ENCODE results near the gene HCAR2.
"Not testable (repeated sequence)": the region's sequence is repeated elsewhere in the genome, so short reads cannot be mapped to it uniquely, and the experiment has no call there.

HCAR2 gene

GRCh38 chr12:122684297-122684813 lies 18.8 kb downstream of the HCAR2 start:
- TF ChIP-seq CTCF (IDR thresholded peaks at IDR 0.05; ENCODE audit: insufficient read depth, low read length, missing control alignments), result no peak
- no peak overlapping the region for H3K4me3 ChIP-seq (ENCODE audit: low read depth, low read length)
- ChIA-PET CTCF (no interaction called here), POLR2A (no interaction called here)
- no peak for DNase-seq (ENCODE audit: low read depth, low spot score)

- H3K4me3 ChIP-seq (ENCODE audit: low read depth, low read length), result no peak overlapping the region
- POLR2A ChIA-PET, result no interaction called here
- CTCF ChIA-PET, result interaction anchor here (1.4 to 2.0 kb wide), 2 partner anchors 10 to 43 kb away, joined by 4 to 6 read pairs; no protein-coding TSS in a partner anchor
These were observed 21.3 kb downstream of the HCAR2 start for GRCh38 chr12:122681814-122682213.

GRCh38 chr12:122680989-122681388 lies 22.2 kb downstream of the HCAR2 start:
- CTCF ChIA-PET, result interaction anchor here (0.8 to 1.9 kb wide), 2 partner anchors 43 to 72 kb away, joined by 3 to 4 read pairs; partner anchors contain the start of gene DENR
- DNase-seq (ENCODE audit: low read depth, low spot score); POLR2A ChIA-PET; H3K4me3 ChIP-seq (ENCODE audit: low read depth, low read length): not testable (repeated sequence)

More at GRCh38 chr12:122681814-122682213, 21.3 kb downstream of the HCAR2 start:
- TF ChIP-seq CTCF (IDR thresholded peaks at IDR 0.05; ENCODE audit: insufficient read depth, low read length, missing control alignments), result no peak
- DNase-seq (ENCODE audit: low read depth, low spot score), result no peak

GRCh38 chr12:122676781-122677180 lies 26.4 kb downstream of the HCAR2 start:
- POLR2A ChIA-PET; CTCF ChIA-PET; H3K4me3 ChIP-seq (ENCODE audit: low read depth, low read length); DNase-seq (ENCODE audit: low read depth, low spot score): not testable (repeated sequence)

GRCh38 chr12:122676015-122676414 lies 27.1 kb downstream of the HCAR2 start:
- DNase-seq (ENCODE audit: low read depth, low spot score); H3K4me3 ChIP-seq (ENCODE audit: low read depth, low read length); POLR2A ChIA-PET; CTCF ChIA-PET: not testable (repeated sequence)

- CTCF ChIA-PET, result interaction anchor here (1.4 kb wide), 1 partner anchor 10 kb away, joined by 4 read pairs; no protein-coding TSS in a partner anchor
- TF ChIP-seq CTCF (IDR thresholded peaks at IDR 0.05; ENCODE audit: insufficient read depth, low read length, missing control alignments), result no peak
- POLR2A ChIA-PET, result no interaction called here
- no peak overlapping the region for H3K4me3 ChIP-seq (ENCODE audit: low read depth, low read length)
- DNase-seq (ENCODE audit: low read depth, low spot score), result no peak
These were observed 30.6 kb downstream of the HCAR2 start for GRCh38 chr12:122672515-122672914.

GRCh38 chr12:122669397-122670070 lies 33.6 kb downstream of the HCAR2 start:
- TF ChIP-seq CTCF (IDR thresholded peaks at IDR 0.05; ENCODE audit: insufficient read depth, low read length, missing control alignments), result no peak
- CTCF ChIA-PET, result interaction anchor here (1.0 to 2.1 kb wide), 4 partner anchors 9 to 124 kb away, joined by 3 to 7 read pairs (median 4); no protein-coding TSS in a partner anchor
- POLR2A ChIA-PET, result interaction anchor here (1.0 kb wide), 1 partner anchor 9 kb away, joined by 5 read pairs; no protein-coding TSS in a partner anchor
- no peak for DNase-seq (ENCODE audit: low read depth, low spot score)
- H3K4me3 ChIP-seq (ENCODE audit: low read depth, low read length), result no peak overlapping the region

GRCh38 chr12:122668268-122668667 lies 34.9 kb downstream of the HCAR2 start:
- CTCF ChIA-PET, result interaction anchor here (1.2 kb wide), 1 partner anchor 8 kb away, joined by 3 read pairs; no protein-coding TSS in a partner anchor

More at GRCh38 chr12:122668268-122668667, 34.9 kb downstream of the HCAR2 start:
- no peak for DNase-seq (ENCODE audit: low read depth, low spot score)
- H3K4me3 ChIP-seq (ENCODE audit: low read depth, low read length), result no peak overlapping the region
- POLR2A ChIA-PET, result no interaction called here
- no peak for TF ChIP-seq CTCF (IDR thresholded peaks at IDR 0.05; ENCODE audit: insufficient read depth, low read length, missing control alignments)
